GM21529 (cell line): Measurements from ENCODE around the gene TCERG1L.
"Not testable (repeated sequence)": the region's sequence is repeated elsewhere in the genome, so short reads cannot be mapped to it uniquely, and the experiment has no call there.

Experiments
- ATAC-seq: cut with Tn5 transposase; IDR thresholded peaks from one replicate; pipeline ENCODE4 v1.9.1; 2021; ENCODE audit not compliant: unreplicated experiment

TCERG1L gene

GRCh38 chr10:131193923-131194322, 117.6 kb downstream of the TCERG1L start:
- no peak for ATAC-seq

GRCh38 chr10:131188494-131188893, 123.0 kb downstream of the TCERG1L start:
- no peak for ATAC-seq

GRCh38 chr10:131187926-131188325, 123.6 kb downstream of the TCERG1L start:
- ATAC-seq = no peak

- ATAC-seq = no peak
These were observed 124.2 kb downstream of the TCERG1L start for GRCh38 chr10:131187274-131187673.

- no peak for ATAC-seq
These were observed 124.8 kb downstream of the TCERG1L start for GRCh38 chr10:131186547-131187253.

- ATAC-seq = no peak
These were observed 127.0 kb downstream of the TCERG1L start for GRCh38 chr10:131184503-131184902.

GRCh38 chr10:131183546-131184045, 127.9 kb downstream of the TCERG1L start:
- no peak for ATAC-seq

- ATAC-seq = no peak
These were observed 130.1 kb downstream of the TCERG1L start for GRCh38 chr10:131181456-131181855.

GRCh38 chr10:131180740-131181415, 130.6 kb downstream of the TCERG1L start:
- no peak for ATAC-seq

GRCh38 chr10:131180086-131180485, 131.4 kb downstream of the TCERG1L start:
- no peak for ATAC-seq

GRCh38 chr10:131179361-131179760, 132.2 kb downstream of the TCERG1L start:
- no peak for ATAC-seq

- ATAC-seq = no peak
These were observed 132.8 kb downstream of the TCERG1L start for GRCh38 chr10:131178521-131179331.

GRCh38 chr10:131177431-131178327, 133.8 kb downstream of the TCERG1L start:
- ATAC-seq = no peak

- ATAC-seq = no peak
These were observed 134.6 kb downstream of the TCERG1L start for GRCh38 chr10:131176907-131177306.

GRCh38 chr10:131176324-131176723, 135.2 kb downstream of the TCERG1L start:
- ATAC-seq = not testable (repeated sequence)

- ATAC-seq = no peak
These were observed 135.6 kb downstream of the TCERG1L start for GRCh38 chr10:131175891-131176290.

- ATAC-seq = no peak
These were observed 136.6 kb downstream of the TCERG1L start for GRCh38 chr10:131174651-131175540.

GRCh38 chr10:131174211-131174565, 137.3 kb downstream of the TCERG1L start:
- ATAC-seq = no peak

GRCh38 chr10:131173484-131174210, 137.9 kb downstream of the TCERG1L start:
- no peak for ATAC-seq
